ENCODE measurements around the gene KLHL29. TPM values are rescaled to one million over a fixed set of nuclear protein-coding genes. Genes with fewer than 3 reads are reported as not detected.

KLHL29 gene
- total and polyA plus RNA-seq, 7 experiments from 2014 or later, result 0.59 to 6.5 (median 5.6) TPM

DNA sequence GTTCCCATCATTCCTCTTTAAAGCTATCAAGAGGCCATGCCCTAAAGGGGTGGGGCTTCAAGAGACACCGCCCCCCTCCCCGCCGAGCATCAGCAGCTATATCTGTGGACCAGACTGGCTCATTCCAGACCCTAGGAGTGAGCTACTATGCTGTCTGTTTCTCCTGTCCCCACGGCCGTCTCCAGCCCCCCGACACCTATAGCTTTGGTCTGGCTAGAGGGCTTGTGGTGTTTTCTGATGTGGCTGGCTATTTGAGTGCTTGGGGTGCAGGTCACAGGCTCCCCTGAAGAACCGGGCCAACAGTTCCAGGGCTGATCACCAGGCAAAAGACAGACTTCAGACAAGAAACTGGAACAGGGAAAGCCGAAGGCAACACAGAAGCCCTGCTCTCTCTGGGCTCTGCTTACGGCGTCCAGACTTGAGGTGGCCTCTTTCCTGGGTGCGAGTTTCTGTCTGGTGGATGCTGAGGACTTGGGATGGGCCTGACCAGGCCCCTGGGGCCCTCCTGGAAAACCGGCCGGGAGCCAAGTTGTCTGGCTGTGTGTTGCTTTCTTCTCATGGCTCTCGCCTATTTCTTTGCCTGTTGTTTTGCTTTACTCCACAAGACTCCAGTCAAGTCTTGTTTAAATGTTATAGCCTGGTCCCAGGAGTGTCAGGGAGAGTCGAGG lies 83.6 kb downstream of the KLHL29 start:
- Mint-ChIP-seq H3K27me3 (peaks cover 26 to 59% (median 36%) of the 10 kb centered on the region in 5 donors), H3K4me3 (no peak overlapping the region)
- CTCF ChIA-PET, result interaction anchor here (0.6 kb wide), 1 partner anchor 42 kb away, joined by 3 read pairs; no protein-coding TSS in a partner anchor

DNA sequence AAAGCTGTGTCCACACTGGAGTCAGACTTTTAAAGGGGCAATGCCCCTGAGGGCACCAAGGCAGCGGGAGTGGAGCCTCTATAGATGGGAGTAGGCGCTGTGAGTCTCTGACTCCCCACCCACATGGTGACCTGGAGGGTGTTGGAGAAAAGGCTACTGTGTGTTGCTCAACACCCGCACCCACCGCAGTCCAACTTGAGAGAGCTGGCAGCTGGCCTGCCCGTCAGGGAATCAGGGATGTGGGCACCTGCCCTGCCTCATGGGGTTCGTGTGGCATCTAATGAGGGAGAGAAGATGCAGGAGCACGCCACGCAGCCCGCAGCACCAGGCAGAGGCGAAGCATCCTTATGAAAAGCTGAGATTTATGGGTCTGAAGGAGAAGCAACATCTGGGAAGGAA lies 84.2 kb downstream of the KLHL29 start:
- Mint-ChIP-seq H3K27me3 (peaks cover 27 to 63% (median 41%) of the 10 kb centered on the region in 5 donors), H3K9me3 (peaks cover 0 to 3% (median 0%) of the 10 kb centered on the region in 11 donors), H3K4me1 (peaks cover 0 to 5% (median 0%) of the 10 kb centered on the region in 7 donors), H3K4me3 (peak overlapping the region in 1 of 10 donors; percentile 48), H3K36me3 (peaks cover 0 to 16% (median 6%) of the 10 kb centered on the region in 5 donors), H3K27ac (no peak overlapping the region)
- intact Hi-C loops (cut with micrococcal nuclease), result no loop called here
- POLR2A ChIA-PET, result no interaction called here
- CTCF ChIA-PET, result no interaction called here
- Histone ChIP-seq H3K27me3 (ENCODE audit: control insufficient read depth in 2 of 2, insufficient read depth in 2 of 2, low read length in 2 of 2) (no peaks in the 10 kb centered on the region), H3K4me3 (ENCODE audit: low read length) (no peak overlapping the region), H3K4me1 (ENCODE audit: control insufficient read depth in 2 of 2, insufficient read depth in 2 of 2, low read length in 2 of 2) (no peaks in the 10 kb centered on the region), H3K36me3 (ENCODE audit: control insufficient read depth in 2 of 3, insufficient read depth in 3 of 3, low read length in 3 of 3) (no peaks in the 10 kb centered on the region), H3K27ac (ENCODE audit: low read depth, low read length) (no peak overlapping the region), H3K9me3 (ENCODE audit: control insufficient read depth in 2 of 3, low read length in 3 of 3) (no peaks in the 10 kb centered on the region)
- no peak for DNase-seq
- ATAC-seq, result no peak

More for the DNA sequence above, 83.6 kb downstream of the KLHL29 start:
- intact Hi-C loops (cut with micrococcal nuclease), result no loop called here
- no peak overlapping the region for H3K4me3 ChIP-seq (ENCODE audit: low read length)
- Mint-ChIP-seq H3K27ac (no peak overlapping the region), H3K9me3 (peaks cover 0 to 1% (median 0%) of the 10 kb centered on the region in 11 donors), H3K4me1 (peaks cover 0 to 5% (median 0%) of the 10 kb centered on the region in 7 donors), H3K36me3 (peaks cover 0 to 16% (median 6%) of the 10 kb centered on the region in 5 donors)
- H3K4me1 ChIP-seq (ENCODE audit: control insufficient read depth in 2 of 2, insufficient read depth in 2 of 2, low read length in 2 of 2), result no peaks in the 10 kb centered on the region
- H3K27me3 ChIP-seq (ENCODE audit: control insufficient read depth in 2 of 2, insufficient read depth in 2 of 2, low read length in 2 of 2), result no peaks in the 10 kb centered on the region
- no peaks in the 10 kb centered on the region for H3K36me3 ChIP-seq (ENCODE audit: control insufficient read depth in 2 of 3, insufficient read depth in 3 of 3, low read length in 3 of 3)
- DNase-seq, result no peak
- ATAC-seq, result no peak
- POLR2A ChIA-PET, result no interaction called here
- no peaks in the 10 kb centered on the region for H3K9me3 ChIP-seq (ENCODE audit: control insufficient read depth in 2 of 3, low read length in 3 of 3)
- H3K27ac ChIP-seq (ENCODE audit: low read depth, low read length), result no peak overlapping the region

DNA sequence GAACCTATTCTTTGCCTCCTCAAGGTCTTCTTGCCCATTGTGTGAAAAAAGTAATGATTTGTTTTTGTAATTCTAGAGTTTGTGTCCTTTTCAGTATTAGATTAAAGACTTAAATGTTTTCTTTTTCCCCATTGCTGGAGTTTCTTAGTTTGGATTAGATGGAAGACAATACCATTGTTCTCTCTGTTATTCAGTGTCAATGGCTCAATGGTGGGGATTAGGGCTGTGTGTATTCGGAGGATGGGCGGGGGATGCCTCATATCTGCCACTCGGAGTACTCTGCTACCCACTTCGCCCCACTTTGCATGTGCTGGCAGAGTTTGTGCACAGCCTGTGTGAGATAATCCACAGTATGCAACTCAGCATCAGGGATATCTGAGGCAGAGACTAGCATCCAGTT lies 90.1 kb downstream of the KLHL29 start:
- H3K27me3 ChIP-seq (ENCODE audit: control insufficient read depth in 2 of 2, insufficient read depth in 2 of 2, low read length in 2 of 2), result no peaks in the 10 kb centered on the region
- Mint-ChIP-seq H3K4me3 (no peak overlapping the region), H3K9me3 (peaks cover 0 to 3% (median 0%) of the 10 kb centered on the region in 11 donors), H3K36me3 (peaks cover 0 to 8% (median 0%) of the 10 kb centered on the region in 5 donors), H3K27ac (no peak overlapping the region), H3K27me3 (peaks cover 4 to 27% (median 12%) of the 10 kb centered on the region in 5 donors), H3K4me1 (peaks cover 0 to 2% (median 0%) of the 10 kb centered on the region in 7 donors)
- no peak overlapping the region for H3K4me3 ChIP-seq (ENCODE audit: low read length)
- CTCF ChIA-PET, result no interaction called here
- no peaks in the 10 kb centered on the region for H3K4me1 ChIP-seq (ENCODE audit: control insufficient read depth in 2 of 2, insufficient read depth in 2 of 2, low read length in 2 of 2)
- H3K36me3 ChIP-seq (ENCODE audit: control insufficient read depth in 2 of 3, insufficient read depth in 3 of 3, low read length in 3 of 3), result no peaks in the 10 kb centered on the region
- H3K27ac ChIP-seq (ENCODE audit: low read depth, low read length), result no peak overlapping the region
- POLR2A ChIA-PET, result no interaction called here
- no peak for ATAC-seq
- intact Hi-C loops (cut with micrococcal nuclease), result no loop called here
- no peak for DNase-seq
- no peaks in the 10 kb centered on the region for H3K9me3 ChIP-seq (ENCODE audit: control insufficient read depth in 2 of 3, low read length in 3 of 3)

DNA sequence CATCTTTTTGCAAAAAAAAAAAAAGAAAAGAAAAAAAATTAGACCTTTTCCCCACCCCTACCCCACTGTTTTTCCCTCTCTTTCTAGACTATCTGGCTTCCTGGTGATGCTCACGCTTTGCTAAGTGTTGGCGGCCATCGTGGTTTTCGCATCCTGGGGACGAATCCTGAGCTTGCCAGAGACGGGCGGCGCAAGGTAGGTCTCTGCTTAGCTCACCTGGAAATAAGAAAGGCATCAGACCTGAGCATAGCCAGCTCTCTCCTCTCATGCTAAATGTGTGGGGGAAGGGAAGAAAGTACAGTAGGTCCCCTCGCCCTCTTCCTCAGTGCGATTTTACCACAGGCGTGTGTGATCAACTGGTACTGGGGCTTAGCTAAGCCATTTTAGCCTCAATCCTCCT lies 90.5 kb downstream of the KLHL29 start:
- intact Hi-C loops (cut with micrococcal nuclease), result no loop called here
- DNase-seq, result no peak

DNA sequence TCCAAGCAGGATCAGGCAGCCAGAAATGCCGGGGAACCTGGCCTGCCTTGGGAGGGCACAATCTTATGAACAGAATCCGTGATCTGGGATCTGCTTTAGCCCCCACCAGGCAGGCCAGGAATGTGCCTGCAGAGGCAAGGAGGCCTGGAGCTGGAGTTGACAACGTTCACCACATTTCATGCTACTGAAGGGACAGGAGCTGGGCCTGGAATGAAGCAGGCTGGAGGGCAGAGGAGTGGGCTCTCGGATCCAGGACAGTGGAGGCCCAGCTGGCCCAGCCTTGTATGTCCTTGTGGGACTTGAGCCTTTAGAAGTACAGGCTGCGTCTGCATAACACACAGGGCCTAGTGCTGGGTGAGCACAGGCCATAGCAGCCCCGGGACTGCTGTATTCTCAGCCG lies 91.8 kb downstream of the KLHL29 start:
- Histone ChIP-seq H3K36me3 (ENCODE audit: control insufficient read depth in 2 of 3, insufficient read depth in 3 of 3, low read length in 3 of 3) (no peaks in the 10 kb centered on the region), H3K4me1 (ENCODE audit: control insufficient read depth in 2 of 2, insufficient read depth in 2 of 2, low read length in 2 of 2) (no peaks in the 10 kb centered on the region), H3K27ac (ENCODE audit: low read depth, low read length) (no peak overlapping the region), H3K9me3 (ENCODE audit: control insufficient read depth in 2 of 3, low read length in 3 of 3) (no peaks in the 10 kb centered on the region), H3K4me3 (ENCODE audit: low read length) (no peak overlapping the region), H3K27me3 (ENCODE audit: control insufficient read depth in 2 of 2, insufficient read depth in 2 of 2, low read length in 2 of 2) (no peaks in the 10 kb centered on the region)
- H3K4me1 Mint-ChIP-seq, result peaks cover 0 to 2% (median 0%) of the 10 kb centered on the region in 7 donors
- intact Hi-C loops (cut with micrococcal nuclease), result no loop called here
- ChIA-PET POLR2A (no interaction called here), CTCF (no interaction called here)
- peaks cover 4 to 19% (median 7%) of the 10 kb centered on the region in 5 donors for H3K27me3 Mint-ChIP-seq
- no peak for ATAC-seq
- no peak overlapping the region for H3K4me3 Mint-ChIP-seq
- H3K27ac Mint-ChIP-seq, result no peak overlapping the region
- H3K9me3 Mint-ChIP-seq, result peaks cover 0 to 3% (median 0%) of the 10 kb centered on the region in 11 donors
- no peak for DNase-seq
- H3K36me3 Mint-ChIP-seq, result peaks cover 0 to 8% (median 0%) of the 10 kb centered on the region in 5 donors

More for the DNA sequence above, 90.5 kb downstream of the KLHL29 start:
- Histone ChIP-seq H3K9me3 (ENCODE audit: control insufficient read depth in 2 of 3, low read length in 3 of 3) (no peaks in the 10 kb centered on the region), H3K4me1 (ENCODE audit: control insufficient read depth in 2 of 2, insufficient read depth in 2 of 2, low read length in 2 of 2) (no peaks in the 10 kb centered on the region), H3K27me3 (ENCODE audit: control insufficient read depth in 2 of 2, insufficient read depth in 2 of 2, low read length in 2 of 2) (no peaks in the 10 kb centered on the region), H3K4me3 (ENCODE audit: low read length) (no peak overlapping the region), H3K36me3 (ENCODE audit: control insufficient read depth in 2 of 3, insufficient read depth in 3 of 3, low read length in 3 of 3) (no peaks in the 10 kb centered on the region), H3K27ac (ENCODE audit: low read depth, low read length) (no peak overlapping the region)
- no peak for ATAC-seq
- Mint-ChIP-seq H3K4me3 (no peak overlapping the region), H3K4me1 (peaks cover 0 to 2% (median 0%) of the 10 kb centered on the region in 7 donors), H3K9me3 (peaks cover 0 to 3% (median 0%) of the 10 kb centered on the region in 11 donors), H3K27me3 (peaks cover 4 to 27% (median 12%) of the 10 kb centered on the region in 5 donors), H3K36me3 (peaks cover 0 to 9% (median 0%) of the 10 kb centered on the region in 5 donors), H3K27ac (no peak overlapping the region)
- CTCF ChIA-PET, result no interaction called here
- POLR2A ChIA-PET, result no interaction called here

DNA sequence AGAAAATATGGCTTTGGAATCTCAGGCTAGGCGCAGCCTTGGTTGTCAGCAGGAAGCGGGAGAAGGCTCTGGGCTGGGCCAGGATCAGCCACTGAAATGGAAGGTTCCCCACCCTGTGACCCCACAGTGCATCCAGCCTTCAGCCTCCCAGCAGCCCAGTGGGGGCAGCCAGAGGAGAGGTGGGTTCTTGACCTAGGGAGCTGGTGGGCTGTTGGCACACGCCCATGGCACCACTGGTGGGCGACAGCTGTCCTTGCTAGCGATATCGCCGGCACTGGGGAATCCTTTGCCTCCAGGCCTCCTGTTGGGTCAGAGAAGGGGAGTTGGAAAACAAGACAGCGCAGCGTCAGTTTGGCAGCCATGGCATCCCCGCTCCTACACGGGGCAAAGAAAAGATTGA lies 92.4 kb downstream of the KLHL29 start:
- intact Hi-C loops (cut with micrococcal nuclease), result no loop called here
- ChIA-PET POLR2A (no interaction called here), CTCF (no interaction called here)
- H3K36me3 Mint-ChIP-seq, result peaks cover 0 to 8% (median 0%) of the 10 kb centered on the region in 5 donors
- H3K4me1 Mint-ChIP-seq, result peaks cover 0 to 2% (median 0%) of the 10 kb centered on the region in 7 donors
- peaks cover 0 to 3% (median 0%) of the 10 kb centered on the region in 11 donors for H3K9me3 Mint-ChIP-seq
- H3K4me3 ChIP-seq (ENCODE audit: low read length), result no peak overlapping the region
- no peak overlapping the region for H3K27ac ChIP-seq (ENCODE audit: low read depth, low read length)
- DNase-seq (no peak), ATAC-seq (no peak)
- H3K36me3 ChIP-seq (ENCODE audit: control insufficient read depth in 2 of 3, insufficient read depth in 3 of 3, low read length in 3 of 3), result no peaks in the 10 kb centered on the region
- H3K9me3 ChIP-seq (ENCODE audit: control insufficient read depth in 2 of 3, low read length in 3 of 3), result no peaks in the 10 kb centered on the region
- no peaks in the 10 kb centered on the region for H3K4me1 ChIP-seq (ENCODE audit: control insufficient read depth in 2 of 2, insufficient read depth in 2 of 2, low read length in 2 of 2)
- H3K27ac Mint-ChIP-seq, result peak overlapping the region in 1 of 9 donors; percentile 6
- H3K27me3 Mint-ChIP-seq, result peaks cover 4 to 17% (median 7%) of the 10 kb centered on the region in 5 donors
- H3K27me3 ChIP-seq (ENCODE audit: control insufficient read depth in 2 of 2, insufficient read depth in 2 of 2, low read length in 2 of 2), result no peaks in the 10 kb centered on the region
- no peak overlapping the region for H3K4me3 Mint-ChIP-seq

All from naive thymus-derived CD4-positive, alpha-beta T cell (primary cell).